Hematopoietic multipotent progenitor cell (in vitro differentiated cells): ENCODE measurements around the gene CHCHD6. TPM values are rescaled to one million over a fixed set of nuclear protein-coding genes. Genes with fewer than 3 reads are reported as not detected.

ENCODE experiments used
- DNase-seq, 3 donors: peaks; one replicate each; pipeline ENCODE4 v3.0.0-alpha.2; 2011 to 2015; ENCODE audit warnings: low read depth in 2 of 3, low spot score in 2 of 3
- total RNA-seq: library from RNA; depleted of rRNA; stranded (reverse); fragments of >200 nt; gene quantifications from one replicate; pipeline ENCODE4 v1.2.3, GENCODE V29; 2012

CHCHD6 gene
- total RNA-seq, 1 donor, result 10.8 TPM

- DNase-seq, result no peak
Observed at GRCh38 chr3:126696701-126697267, 7.3 kb upstream of the CHCHD6 start.

- DNase-seq, result no peak
Observed at GRCh38 chr3:126699011-126699410, 5.0 kb upstream of the CHCHD6 start.

- DNase-seq, result peak in 1 of 3 donors; percentile 18
Observed at GRCh38 chr3:126704494-126705214, 614 bp downstream of the CHCHD6 start.

- DNase-seq, result no peak
Observed at GRCh38 chr3:126706631-126707030, 2.6 kb downstream of the CHCHD6 start.

- no peak for DNase-seq
Observed at GRCh38 chr3:126711121-126711760, 7.2 kb downstream of the CHCHD6 start.

- no peak for DNase-seq
Observed at GRCh38 chr3:126713199-126713598, 9.2 kb downstream of the CHCHD6 start.

- no peak for DNase-seq
Observed at GRCh38 chr3:126714276-126714900, 10.3 kb downstream of the CHCHD6 start.

GRCh38 chr3:126714921-126715320 lies 10.9 kb downstream of the CHCHD6 start:
- no peak for DNase-seq

- no peak for DNase-seq
Observed at GRCh38 chr3:126715432-126715831, 11.4 kb downstream of the CHCHD6 start.

GRCh38 chr3:126716057-126716456 lies 12.0 kb downstream of the CHCHD6 start:
- DNase-seq, result no peak

GRCh38 chr3:126718561-126719445 lies 14.8 kb downstream of the CHCHD6 start:
- DNase-seq, result no peak

- no peak for DNase-seq
Observed at GRCh38 chr3:126720596-126720995, 16.6 kb downstream of the CHCHD6 start.

GRCh38 chr3:126721246-126721645 lies 17.2 kb downstream of the CHCHD6 start:
- no peak for DNase-seq

GRCh38 chr3:126723237-126723636 lies 19.2 kb downstream of the CHCHD6 start:
- no peak for DNase-seq

GRCh38 chr3:126723801-126724200 lies 19.8 kb downstream of the CHCHD6 start:
- DNase-seq, result no peak

- no peak for DNase-seq
Observed at GRCh38 chr3:126728680-126729079, 24.6 kb downstream of the CHCHD6 start.

- no peak for DNase-seq
Observed at GRCh38 chr3:126730376-126730775, 26.3 kb downstream of the CHCHD6 start.

- DNase-seq, result peak in 2 of 3 donors; percentile 22 to 75
Observed at GRCh38 chr3:126731044-126731443, 27.0 kb downstream of the CHCHD6 start.

- DNase-seq, result no peak
Observed at GRCh38 chr3:126732281-126733060, 28.4 kb downstream of the CHCHD6 start.

- no peak for DNase-seq
Observed at GRCh38 chr3:126733061-126733430, 29.0 kb downstream of the CHCHD6 start.
